GM21447 (cell line): ENCODE data around the gene NUDT4.
"Not testable (repeated sequence)": the region's sequence is repeated elsewhere in the genome, so short reads cannot be mapped to it uniquely, and the experiment has no call there.

Experiments
- ATAC-seq: cut with Tn5 transposase; IDR thresholded peaks from one replicate; pipeline ENCODE4 v1.9.1; 2021; ENCODE audit not compliant: unreplicated experiment

Gene NUDT4

DNA sequence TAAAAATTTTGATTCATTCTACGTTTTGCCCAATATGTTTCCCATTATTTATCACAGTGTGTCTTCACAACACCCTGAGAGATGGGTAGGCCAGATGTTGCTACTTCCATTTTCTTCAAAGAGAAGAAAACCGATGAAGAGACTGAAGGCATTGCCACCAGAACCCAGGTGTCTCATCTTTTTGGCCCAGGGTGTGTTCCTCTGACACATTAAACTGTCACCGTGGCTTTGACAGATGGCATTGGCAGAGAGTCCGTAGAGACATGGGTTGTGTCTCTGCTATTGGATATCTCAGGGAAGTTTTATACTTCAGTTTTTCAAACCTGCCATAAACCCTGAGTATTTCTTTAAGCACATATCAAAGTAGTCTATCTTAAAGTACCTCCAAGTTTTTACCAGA is 11.3 kb upstream of the NUDT4 start:
- no peak for ATAC-seq

DNA sequence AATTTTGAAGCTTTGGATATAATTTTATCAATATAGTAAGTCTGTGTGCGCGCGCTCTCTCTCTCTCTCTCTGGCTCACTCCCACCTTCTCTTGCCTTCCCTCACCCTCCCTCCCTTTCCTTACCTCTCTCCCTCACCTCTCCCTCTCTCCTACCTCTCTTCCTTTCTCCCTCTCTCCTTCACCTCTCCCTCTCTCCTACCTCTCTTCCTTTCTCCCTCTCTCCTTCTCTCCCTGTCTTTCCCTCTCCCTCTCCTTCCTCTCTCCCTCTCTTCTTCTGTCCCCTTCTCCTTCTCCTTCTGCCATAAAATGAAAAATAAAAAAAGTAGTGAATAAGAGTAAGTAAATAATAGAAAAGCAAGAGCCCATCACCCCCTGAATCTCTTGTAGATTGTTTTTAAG is 9.0 kb upstream of the NUDT4 start:
- ATAC-seq = no peak

DNA sequence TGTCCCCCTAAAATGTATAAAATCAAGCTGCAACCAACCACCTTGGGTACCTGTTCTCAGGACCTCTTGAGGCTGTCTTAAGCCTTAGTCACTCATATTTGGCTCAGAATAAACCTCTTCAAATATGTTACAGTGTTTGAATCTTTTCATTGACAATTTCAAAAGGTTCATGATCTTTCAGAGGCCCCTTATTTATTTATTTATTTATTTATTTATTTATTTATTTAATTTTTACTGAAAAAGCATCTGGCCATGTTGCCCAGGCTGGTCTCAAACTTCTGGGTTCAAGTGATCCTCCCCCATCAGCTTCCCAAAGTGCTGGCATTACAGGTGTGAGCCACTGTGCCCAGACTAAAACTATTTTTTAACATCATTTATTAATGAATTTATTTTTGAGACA is 8.2 kb upstream of the NUDT4 start:
- ATAC-seq = no peak

DNA sequence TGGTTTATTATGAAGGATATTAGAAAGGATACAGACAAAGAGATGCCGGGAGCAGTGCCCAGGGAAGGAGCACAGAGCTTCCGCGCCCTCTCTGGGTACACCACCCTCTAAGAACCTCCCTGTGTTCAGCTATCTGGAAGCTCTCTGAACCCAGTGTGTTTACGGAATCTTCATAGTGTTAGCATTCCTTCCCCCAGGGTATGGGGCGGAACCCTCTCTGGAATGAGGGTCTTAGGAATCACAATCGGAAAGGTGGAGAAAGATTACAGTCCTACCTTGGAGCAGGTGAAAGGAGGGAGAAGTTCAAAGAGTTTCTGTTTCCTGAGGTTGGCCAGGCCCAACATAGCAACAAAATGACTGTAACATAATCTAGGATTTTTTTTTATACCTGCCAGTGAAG is 6.8 kb upstream of the NUDT4 start:
- ATAC-seq = no peak

DNA sequence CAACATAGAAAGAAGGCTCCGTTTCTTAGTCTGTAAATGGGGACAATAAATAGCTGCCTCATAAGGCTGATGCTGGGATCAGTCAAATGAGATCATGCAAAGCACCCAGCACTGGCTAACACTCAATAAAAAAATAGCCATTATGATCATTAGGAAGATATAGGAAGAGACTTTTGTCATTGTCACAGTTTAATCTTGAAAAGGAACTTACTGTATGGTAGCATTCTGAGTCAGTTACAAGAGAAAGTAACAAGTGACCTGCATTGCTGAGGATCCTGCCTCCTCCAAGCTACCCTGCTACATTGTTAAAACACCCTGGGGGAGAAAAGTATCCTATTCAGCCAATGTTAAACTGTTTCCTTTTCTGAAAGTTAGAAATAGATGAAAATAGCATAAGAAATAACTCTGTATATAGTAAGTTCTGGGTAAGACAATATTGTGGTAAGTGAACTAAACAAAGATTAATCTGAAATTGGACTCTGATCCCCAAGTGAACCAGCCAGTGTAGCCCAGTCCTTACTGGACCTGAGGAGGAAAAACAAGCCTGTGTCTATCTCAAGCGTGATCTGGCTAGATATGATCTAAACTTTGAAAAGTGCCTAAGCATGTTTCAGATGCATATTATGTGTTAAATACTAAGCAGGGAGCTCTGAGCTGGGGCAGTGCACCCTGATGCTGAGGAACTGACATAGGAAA is 3.6 kb upstream of the NUDT4 start:
- ATAC-seq = no peak

DNA sequence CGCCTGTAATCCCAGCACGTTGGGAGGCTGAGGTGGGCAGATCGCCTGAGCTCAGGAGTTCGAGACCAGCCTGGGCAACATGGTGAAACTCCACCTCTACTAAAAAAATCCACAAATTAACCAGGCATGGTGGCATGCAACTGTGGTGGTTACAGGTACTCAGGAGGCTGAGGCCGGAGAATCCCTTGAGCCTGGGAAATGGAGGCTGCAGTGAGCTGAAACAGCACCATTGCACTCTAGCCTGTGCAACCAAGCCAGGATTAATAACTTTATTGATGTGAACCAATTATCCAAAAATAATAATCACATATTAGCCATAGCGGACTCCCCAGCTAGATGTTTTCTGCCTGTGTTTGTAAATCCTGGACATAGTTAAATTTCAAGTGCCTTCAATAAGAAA is 1.8 kb upstream of the NUDT4 start:
- ATAC-seq = no peak

DNA sequence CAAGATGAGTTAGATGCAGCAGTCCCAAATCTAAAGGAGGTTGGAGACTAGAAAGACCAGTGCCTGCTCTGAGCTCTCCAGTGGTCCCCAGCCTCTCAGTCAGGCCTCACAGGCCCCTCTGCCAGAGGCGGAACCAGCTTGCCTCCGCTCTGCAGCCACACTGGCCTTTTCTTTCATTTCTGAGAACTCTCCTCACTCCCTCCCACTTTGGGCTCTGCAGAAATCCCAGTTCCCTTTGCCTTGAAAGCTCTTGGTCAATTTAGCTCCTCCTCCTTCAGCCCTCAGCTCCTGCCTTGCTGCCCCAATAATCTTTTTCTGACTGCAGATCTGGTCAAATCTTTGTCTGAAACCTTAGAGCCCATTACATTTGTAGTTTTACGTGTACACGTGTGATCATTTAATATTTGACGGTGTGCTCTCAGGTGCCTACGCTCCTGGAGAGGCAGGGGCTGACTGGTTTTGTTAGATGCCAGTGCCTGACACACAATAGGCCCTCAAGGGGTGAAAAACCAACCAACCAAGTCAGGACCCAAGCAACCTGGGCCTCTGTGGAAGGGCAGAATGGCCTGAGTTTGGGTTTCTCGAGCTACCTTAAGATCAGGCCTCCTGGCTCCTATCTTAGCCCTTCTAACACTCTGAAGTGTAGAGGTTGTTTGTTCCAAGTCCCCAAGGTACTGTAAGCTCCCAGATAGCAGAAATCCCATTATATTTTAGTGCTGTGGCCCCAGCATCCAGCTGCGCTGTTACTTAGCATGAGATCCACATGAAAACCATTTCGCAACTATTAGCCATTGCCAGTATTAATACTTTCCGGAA is 1.1 kb upstream of the NUDT4 start:
- ATAC-seq = no peak

DNA sequence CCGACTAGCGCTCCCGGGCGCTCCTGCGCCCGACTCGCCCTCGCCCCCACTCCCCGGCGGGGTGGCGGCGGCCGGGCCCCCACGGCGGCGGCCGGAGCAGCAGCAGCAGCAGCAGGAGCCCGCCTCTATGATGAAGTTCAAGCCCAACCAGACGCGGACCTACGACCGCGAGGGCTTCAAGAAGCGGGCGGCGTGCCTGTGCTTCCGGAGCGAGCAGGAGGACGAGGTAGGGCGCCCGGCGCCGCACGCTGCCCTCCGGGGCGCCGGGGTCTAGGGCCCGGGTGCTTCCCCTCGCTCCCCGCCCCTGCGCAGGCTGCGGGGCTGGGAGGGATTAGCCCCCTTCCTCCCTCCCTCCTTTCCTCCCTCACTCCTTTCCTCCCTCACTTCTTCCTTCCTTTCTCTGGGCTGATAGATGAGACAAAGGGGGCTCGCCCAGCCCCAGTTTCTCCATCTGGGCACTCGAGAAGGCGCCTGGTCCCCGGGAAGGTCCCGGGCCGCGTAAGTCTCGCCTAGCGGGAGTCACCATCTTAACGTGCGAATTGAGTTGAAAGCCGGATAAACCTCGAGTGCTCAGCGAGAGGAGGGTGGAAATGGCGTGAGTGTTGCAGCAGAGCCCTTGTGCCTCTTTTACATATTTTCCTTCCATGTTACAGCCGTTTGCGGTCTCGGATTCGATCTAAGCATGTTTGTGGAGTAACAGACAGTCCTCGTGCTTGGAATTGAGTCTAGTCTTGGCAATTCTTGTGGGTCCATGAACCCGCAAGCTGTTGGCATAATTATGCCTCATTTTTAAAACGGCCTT is 672 bp downstream of the NUDT4 start:
- ATAC-seq = peak; percentile 29

DNA sequence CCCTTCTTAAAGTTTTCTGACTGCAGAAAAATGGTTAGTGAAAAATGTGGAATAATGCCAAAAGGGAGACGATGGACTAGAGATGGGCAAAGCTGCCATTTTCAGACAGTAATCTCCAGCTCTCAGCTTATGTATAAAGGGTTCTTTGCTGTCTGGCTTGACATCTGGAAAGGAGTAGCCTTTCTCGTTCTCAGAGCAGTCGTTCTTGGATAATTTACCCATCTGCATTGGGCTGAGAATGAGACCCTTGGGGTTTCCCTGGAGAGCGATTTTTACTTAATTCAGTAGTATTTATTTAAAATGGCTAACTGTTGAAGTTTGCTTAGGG is 1.2 kb downstream of the NUDT4 start:
- ATAC-seq = no peak

DNA sequence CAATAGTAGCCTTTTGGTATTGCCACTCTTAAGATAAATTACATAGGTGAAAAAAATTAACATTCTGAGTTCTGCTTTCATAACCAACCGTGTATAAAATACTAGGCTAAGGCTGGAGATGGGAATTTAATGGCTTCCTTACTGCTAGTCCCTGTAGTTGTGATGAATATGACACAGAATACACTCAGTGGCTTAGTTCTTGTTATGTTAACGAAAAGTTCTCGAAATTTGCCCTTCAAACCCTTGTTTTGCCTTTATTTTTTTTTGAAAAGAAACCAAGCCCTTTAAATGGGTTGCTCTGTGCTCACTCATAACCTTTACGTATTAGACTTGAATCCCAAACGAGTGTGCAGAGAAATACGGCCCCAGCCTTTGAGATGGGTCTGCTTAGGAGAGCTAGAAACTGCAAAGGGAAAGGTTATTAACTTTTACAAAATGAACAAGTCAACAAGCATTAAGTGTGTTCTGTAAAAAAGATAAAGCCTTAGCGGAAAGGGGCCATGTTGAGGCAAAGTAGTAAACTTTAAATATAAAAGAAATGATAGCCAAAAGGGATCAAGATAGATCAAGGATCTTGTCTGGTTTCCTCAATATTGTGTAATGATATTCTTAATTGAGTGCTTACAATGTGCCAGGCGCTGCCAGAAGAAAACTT is 1.7 kb downstream of the NUDT4 start:
- ATAC-seq = no peak

DNA sequence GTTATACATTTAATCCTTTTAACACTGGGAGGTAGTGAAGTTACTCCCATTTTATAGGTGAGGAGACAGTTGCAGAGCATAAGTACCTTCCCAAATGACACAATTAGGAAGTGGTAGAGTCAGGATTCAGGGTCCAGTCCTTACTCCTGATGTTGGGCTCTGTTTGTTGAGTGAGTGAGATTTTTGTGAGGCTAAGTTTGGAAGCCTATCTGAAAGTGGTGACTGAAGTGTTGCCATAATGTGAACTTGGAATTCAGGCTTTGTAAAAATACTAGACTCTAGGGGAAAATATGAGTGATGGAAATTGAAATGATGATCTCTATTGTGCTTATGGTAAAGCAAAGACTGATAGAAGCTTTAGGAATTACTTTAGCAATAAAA is 2.2 kb downstream of the NUDT4 start:
- no peak for ATAC-seq

DNA sequence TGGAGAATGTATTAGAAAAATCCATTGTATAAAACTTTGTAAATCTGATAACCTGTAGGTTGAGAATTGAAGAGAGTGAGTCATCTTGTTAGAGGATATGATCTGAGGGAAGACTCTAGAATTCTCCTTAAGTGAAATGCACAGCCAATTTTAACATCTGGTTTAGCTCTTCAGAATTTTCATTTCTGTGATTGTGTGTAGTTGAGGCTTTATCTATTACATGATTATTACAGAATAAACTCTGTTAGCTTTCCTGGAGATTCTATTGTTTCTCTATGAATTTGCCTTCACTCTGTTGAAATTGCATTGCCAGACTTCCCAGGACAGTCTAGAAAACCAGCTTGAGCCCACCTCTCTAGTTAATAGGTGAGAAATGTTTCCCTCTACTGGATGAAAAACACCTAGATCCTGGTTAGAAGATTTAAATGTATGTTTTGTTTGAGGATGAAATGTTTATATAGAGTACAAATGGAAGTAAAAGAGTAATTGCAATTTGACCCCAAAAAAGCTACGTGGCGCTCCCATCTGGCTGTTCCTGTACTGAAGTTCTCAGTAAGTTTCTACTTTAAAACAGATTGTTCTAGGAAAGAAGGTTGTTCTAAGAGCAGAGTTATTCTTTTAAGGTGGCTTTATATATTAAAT is 2.9 kb downstream of the NUDT4 start:
- ATAC-seq = no peak

DNA sequence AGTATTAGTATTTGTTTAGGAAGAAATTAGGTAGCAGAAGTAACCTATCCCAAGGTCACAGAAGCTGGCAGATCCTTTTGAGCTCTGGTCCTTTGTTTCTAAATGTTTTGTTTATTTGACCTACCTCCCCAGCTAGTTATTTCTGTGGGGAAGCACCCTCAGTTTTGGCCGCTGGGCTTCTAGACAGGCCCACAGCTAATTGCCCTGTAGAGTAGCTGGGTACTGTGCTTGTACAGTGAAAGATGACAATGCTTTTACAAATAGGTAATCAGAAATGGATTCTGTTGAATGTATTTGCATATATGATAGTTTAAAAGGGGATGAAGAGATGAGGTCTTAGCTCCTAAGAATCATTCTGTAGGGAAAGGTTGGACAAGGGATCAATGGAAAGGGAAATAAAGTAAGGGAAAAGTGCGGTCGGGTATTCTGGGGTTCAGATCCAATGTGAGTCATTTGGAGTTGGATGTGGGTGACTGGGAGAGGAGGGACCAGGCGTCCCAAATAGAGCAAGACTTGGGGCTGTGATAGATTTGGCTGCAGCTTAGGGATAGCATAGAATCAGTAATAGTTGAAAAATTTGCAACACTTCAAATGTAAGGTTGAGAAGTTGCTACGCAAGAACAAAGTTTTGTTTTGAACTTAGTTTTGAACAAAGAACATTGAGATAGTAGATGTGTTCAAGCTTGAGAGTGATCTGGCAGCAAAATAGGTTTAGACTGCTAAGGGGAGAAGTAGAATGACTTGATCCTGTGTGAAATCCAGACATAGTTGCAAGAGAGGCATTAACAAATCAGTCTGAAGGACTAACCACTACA is 3.6 kb downstream of the NUDT4 start:
- ATAC-seq = no peak

DNA sequence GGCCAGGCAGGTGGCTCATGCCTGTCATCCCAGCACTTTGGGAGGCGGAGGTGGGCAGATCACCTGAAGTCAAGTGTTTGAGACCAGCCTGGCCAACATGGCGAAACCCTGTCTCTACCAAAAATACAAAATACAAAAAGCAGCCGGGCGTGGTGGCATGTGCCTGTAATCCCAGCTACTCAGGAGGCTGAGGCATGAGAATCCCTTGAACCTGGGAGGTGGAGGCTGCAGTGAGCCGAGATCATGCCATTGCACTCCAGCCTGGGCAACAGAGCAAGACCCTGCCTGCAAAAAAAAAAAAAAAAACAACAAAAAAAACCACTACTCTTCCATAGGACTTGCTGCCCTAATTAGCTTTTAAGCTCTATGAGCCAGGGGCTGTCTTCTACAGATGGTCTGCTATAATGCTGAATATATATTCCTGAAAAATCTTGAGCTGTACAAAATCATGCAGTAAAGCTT is 4.3 kb downstream of the NUDT4 start:
- not testable (repeated sequence) for ATAC-seq

DNA sequence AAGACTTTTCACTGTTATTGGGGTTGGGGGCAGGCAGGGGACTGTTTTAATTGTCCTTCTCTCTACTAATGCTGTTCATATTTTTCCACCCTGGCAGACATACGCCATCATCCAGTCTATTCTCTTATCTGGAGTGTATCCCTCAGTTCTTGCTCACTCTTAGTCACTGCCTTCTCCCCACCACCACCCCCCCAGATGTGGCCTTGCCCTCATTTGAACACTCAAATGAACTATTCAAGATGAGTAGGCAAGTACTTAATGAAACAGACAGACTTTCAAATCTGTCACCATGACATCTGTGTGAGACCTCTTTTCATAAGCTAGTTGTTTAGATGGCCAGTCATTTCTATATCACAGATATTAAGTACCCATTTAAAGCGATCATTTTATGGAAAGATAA is 10.1 kb downstream of the NUDT4 start:
- no peak for ATAC-seq

DNA sequence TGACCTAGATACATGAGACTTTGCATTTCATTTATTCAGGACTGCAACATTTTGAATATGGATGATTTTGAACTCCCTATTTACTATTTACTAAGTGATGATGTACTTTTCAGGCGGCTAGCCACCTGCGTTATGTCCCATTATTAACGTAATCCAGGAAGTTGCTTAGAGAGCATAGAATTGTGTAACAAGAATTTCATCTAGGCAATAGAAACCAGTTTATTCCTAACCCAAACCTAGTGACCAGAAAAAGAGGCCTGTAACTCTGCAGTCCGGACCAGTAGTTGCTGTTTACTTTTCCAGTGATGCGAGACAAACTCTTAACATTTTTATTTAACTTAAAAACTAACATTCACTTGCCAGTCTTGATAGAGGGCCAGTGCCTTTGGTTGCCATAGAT is 12.3 kb downstream of the NUDT4 start:
- no peak for ATAC-seq

DNA sequence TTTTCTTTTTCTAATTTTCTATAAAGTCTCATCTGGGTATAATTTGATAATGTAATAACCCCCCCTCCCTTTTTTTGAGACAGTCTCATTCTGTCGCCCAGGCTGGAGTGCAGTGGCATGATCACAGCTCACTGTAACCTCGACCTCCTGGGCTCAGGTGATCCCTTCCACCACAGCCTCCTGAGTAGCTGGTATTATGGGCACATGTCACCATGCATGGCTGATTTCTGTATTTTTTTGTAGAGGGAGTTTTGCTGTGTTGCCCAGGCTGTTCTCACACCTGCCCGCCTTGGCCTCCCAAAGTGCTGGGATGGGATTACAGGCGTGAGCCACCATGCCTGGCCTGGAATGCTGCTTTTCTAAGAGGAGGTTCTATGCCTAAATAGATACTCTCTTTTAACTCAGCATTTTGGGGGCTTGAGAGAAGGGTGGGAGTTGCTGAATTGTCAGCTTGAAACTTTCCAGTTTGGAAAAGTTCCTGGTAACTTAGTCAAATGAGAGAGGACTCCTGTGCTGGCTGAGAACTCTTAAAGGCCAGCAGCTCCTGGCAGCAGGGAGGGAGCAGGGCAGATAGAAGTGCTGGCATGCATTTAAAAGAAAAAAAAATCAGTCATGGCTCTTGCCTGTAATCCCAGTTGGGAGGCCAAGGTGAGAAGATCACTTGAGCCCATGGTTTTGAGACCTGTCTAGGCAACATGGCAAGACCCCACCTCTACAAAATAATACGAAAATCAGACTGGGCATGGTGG is 13.0 kb downstream of the NUDT4 start:
- ATAC-seq = peak; percentile 50

DNA sequence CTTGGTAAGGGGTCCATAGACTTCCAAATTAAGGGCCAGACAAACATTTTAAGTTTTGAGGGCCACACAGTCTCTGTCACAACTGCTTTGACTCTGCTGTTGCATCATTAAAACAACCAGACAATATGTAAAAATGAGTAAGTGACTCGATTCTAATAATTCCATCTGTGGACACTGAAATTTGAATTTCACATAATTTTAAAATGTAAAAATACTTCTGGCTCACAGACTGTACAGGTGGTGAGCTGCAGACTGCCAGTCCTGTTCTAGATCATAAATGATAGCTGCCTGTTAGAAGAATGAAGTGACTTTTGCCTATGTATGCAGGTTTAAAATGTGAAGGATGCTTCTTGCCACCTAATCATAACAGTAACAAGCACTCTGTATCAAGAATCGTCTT is 15.7 kb downstream of the NUDT4 start:
- ATAC-seq = no peak

DNA sequence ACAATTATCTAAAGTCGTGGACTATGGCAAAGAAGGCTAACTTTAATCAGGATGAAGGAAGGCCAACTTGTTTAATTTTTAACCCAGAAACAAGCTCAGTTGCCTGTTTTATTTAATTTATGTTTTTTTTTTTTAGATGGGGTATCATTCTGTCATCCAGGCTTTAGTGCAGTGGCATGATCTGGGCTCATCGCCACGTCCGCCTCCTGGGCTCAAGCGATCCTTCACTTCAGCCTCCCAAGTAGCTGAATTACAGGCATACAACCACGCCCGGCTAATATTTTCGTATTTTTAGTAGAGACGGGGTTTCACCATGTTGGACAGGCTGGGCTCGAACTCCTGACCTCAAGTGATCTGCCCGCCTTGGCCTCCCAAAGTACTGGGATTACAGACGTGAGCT is 19.7 kb downstream of the NUDT4 start:
- no peak for ATAC-seq
